Stimulated activated CD4-positive, alpha-beta T cell treated with anti-CD3 and anti-CD28 coated beads, Interleukin-1b, Interleukin-23, amount 100 ng/mL, for 4 hours (primary cell): ENCODE measurements around the gene SGK1.
A peak's percentile ranks its signal among the peaks of the same experiment; 100 is the strongest.
"Not testable (repeated sequence)": the region's sequence is repeated elsewhere in the genome, so short reads cannot be mapped to it uniquely, and the experiment has no call there.

Experiments
- DNase-seq, 2 donors: peaks; one replicate each; pipeline ENCODE4 v3.0.0-alpha.2; 2020; ENCODE audit warnings: low read depth in 2 of 2

Gene SGK1

GRCh38 chr6:134253681-134254080 is 64.2 kb downstream of the SGK1 start:
- DNase-seq, result no peak

GRCh38 chr6:134251320-134251719 is 66.6 kb downstream of the SGK1 start:
- no peak for DNase-seq

GRCh38 chr6:134250776-134251175 is 67.1 kb downstream of the SGK1 start:
- no peak for DNase-seq

- no peak for DNase-seq
Observed at GRCh38 chr6:134249759-134250602, 67.9 kb downstream of the SGK1 start.

GRCh38 chr6:134249239-134249758 is 68.6 kb downstream of the SGK1 start:
- no peak for DNase-seq

GRCh38 chr6:134247844-134248580 is 69.9 kb downstream of the SGK1 start:
- DNase-seq, result no peak

GRCh38 chr6:134247231-134247833 is 70.6 kb downstream of the SGK1 start:
- DNase-seq, result peak in 1 of 2 donors; percentile 49

GRCh38 chr6:134245706-134246105 is 72.2 kb downstream of the SGK1 start:
- DNase-seq, result no peak

- DNase-seq, result no peak
Observed at GRCh38 chr6:134245041-134245440, 72.9 kb downstream of the SGK1 start.

GRCh38 chr6:134240665-134241431 is 77.1 kb downstream of the SGK1 start:
- peak; percentile 47 to 78 for DNase-seq

GRCh38 chr6:134238960-134239795 is 78.7 kb downstream of the SGK1 start:
- DNase-seq, result no peak

- no peak for DNase-seq
Observed at GRCh38 chr6:134238006-134238405, 79.9 kb downstream of the SGK1 start.

GRCh38 chr6:134235937-134236751 is 81.8 kb downstream of the SGK1 start:
- DNase-seq, result no peak

GRCh38 chr6:134235334-134235733 is 82.6 kb downstream of the SGK1 start:
- not testable (repeated sequence) for DNase-seq

- no peak for DNase-seq
Observed at GRCh38 chr6:134233180-134233955, 84.5 kb downstream of the SGK1 start.

- DNase-seq, result no peak
Observed at GRCh38 chr6:134230940-134231339, 87.0 kb downstream of the SGK1 start.

- no peak for DNase-seq
Observed at GRCh38 chr6:134230087-134230700, 87.7 kb downstream of the SGK1 start.

GRCh38 chr6:134229520-134229919 is 88.4 kb downstream of the SGK1 start:
- no peak for DNase-seq
